T-helper 1 cell (primary cell): Measurements from ENCODE around the gene ACTL8.

Experiments used
- DNase-seq, 5 donors: peaks; one replicate each; pipeline ENCODE4 v3.0.0-alpha.2; 2012 to 2020

Gene ACTL8

GRCh38 chr1:17772615-17773212 lies 17.6 kb downstream of the ACTL8 start:
- no peak for DNase-seq

GRCh38 chr1:17773591-17774326 lies 18.6 kb downstream of the ACTL8 start:
- DNase-seq: no peak

- no peak for DNase-seq
These were observed 19.3 kb downstream of the ACTL8 start for GRCh38 chr1:17774452-17774851.

- DNase-seq: no peak
These were observed 20.7 kb downstream of the ACTL8 start for GRCh38 chr1:17775796-17776195.

- no peak for DNase-seq
These were observed 21.3 kb downstream of the ACTL8 start for GRCh38 chr1:17776426-17776825.

GRCh38 chr1:17777330-17777729 lies 22.2 kb downstream of the ACTL8 start:
- no peak for DNase-seq

GRCh38 chr1:17777818-17778217 lies 22.7 kb downstream of the ACTL8 start:
- no peak for DNase-seq

GRCh38 chr1:17780916-17781315 lies 25.8 kb downstream of the ACTL8 start:
- no peak for DNase-seq

GRCh38 chr1:17789926-17790325 lies 34.8 kb downstream of the ACTL8 start:
- DNase-seq: no peak

- DNase-seq: no peak
These were observed 35.4 kb downstream of the ACTL8 start for GRCh38 chr1:17790383-17791054.

GRCh38 chr1:17791055-17791390 lies 35.9 kb downstream of the ACTL8 start:
- no peak for DNase-seq

GRCh38 chr1:17791480-17791879 lies 36.3 kb downstream of the ACTL8 start:
- no peak for DNase-seq

- no peak for DNase-seq
These were observed 37.3 kb downstream of the ACTL8 start for GRCh38 chr1:17792421-17792820.

- no peak for DNase-seq
These were observed 40.1 kb downstream of the ACTL8 start for GRCh38 chr1:17795081-17795809.

GRCh38 chr1:17795836-17796645 lies 40.9 kb downstream of the ACTL8 start:
- DNase-seq: no peak

- DNase-seq: no peak
These were observed 42.3 kb downstream of the ACTL8 start for GRCh38 chr1:17797478-17797877.

- no peak for DNase-seq
These were observed 42.9 kb downstream of the ACTL8 start for GRCh38 chr1:17798011-17798410.

GRCh38 chr1:17798799-17799382 lies 43.8 kb downstream of the ACTL8 start:
- DNase-seq: no peak

- DNase-seq: no peak
These were observed 44.5 kb downstream of the ACTL8 start for GRCh38 chr1:17799642-17800041.

GRCh38 chr1:17802164-17802563 lies 47.0 kb downstream of the ACTL8 start:
- DNase-seq: no peak

- no peak for DNase-seq
These were observed 47.8 kb downstream of the ACTL8 start for GRCh38 chr1:17802945-17803344.
